Cardiac fibroblast (primary cell): Measurements from ENCODE around the gene ZNF594.
"Not testable (repeated sequence)": the region's sequence is repeated elsewhere in the genome, so short reads cannot be mapped to it uniquely, and the experiment has no call there.

Source experiments
- DNase-seq, 2 donors: peaks; one replicate each; pipeline versions ENCODE4 v3.0.0 to v3.0.0-alpha.2; 2010; ENCODE audit warnings: low read depth in 2 of 2
- H3K4me3 ChIP-seq, 2 donors: replicated peaks in 1 of 2; 1 replicate in 1 of 2; 2 replicates in 1 of 2; pipeline ENCODE4 v1.5.1; 2011; ENCODE audit warnings: low read depth in 2 of 2, low read length in 2 of 2, mild to moderate bottlenecking in 2 of 2, moderate library complexity in 1 of 2
- TF ChIP-seq, protein P1 (sequence below): IDR thresholded peaks from one replicate; pipeline ENCODE4 v1.5.1; 2011; ENCODE audit warnings: low read depth, mild to moderate bottlenecking, low read length, inconsistent platforms

ZNF594 gene

DNA sequence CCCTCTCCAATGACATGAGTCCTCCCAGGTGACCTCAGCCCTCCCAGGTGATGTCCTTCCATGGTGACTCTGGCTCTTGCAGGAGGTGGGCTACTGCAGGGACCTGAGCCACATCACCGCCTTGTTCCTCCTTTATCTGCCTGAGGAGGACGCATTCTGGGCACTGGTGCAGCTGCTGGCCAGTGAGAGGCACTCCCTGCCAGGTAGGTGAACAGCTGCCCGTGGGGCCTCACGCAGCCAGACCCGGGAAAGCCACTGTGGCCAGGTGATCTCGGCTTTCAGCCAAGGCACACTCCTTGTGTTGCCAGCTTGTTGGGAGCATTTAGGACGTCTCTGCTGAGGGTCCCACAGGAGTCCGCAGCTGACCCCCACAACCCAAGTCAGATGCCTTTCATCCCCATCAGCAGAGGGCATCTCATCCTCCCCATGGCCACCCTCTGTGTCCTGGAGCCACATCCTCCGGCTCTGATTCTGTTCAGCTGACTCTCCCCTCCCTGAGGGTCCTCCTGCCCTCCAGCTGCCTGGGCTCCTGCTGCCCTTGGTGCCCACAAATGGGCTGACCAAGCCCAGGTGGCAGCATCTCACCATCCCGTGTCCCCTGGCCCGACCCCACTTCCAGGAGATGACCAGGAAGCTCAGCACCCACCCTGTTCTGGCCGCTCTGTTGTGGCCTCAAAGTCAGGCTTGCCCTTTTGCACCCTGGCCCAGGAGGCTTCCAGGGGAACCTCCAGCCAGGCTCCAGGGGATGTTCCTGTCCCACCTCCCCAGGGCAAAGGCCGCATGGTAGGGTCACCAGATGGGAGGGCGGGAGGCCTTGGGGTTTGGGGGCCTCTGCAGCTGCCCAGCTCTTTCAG, 55.7 kb downstream of the ZNF594 start:
- no peak for DNase-seq
- H3K4me3 ChIP-seq, result no peak overlapping the region
- TF ChIP-seq, protein P1, sequence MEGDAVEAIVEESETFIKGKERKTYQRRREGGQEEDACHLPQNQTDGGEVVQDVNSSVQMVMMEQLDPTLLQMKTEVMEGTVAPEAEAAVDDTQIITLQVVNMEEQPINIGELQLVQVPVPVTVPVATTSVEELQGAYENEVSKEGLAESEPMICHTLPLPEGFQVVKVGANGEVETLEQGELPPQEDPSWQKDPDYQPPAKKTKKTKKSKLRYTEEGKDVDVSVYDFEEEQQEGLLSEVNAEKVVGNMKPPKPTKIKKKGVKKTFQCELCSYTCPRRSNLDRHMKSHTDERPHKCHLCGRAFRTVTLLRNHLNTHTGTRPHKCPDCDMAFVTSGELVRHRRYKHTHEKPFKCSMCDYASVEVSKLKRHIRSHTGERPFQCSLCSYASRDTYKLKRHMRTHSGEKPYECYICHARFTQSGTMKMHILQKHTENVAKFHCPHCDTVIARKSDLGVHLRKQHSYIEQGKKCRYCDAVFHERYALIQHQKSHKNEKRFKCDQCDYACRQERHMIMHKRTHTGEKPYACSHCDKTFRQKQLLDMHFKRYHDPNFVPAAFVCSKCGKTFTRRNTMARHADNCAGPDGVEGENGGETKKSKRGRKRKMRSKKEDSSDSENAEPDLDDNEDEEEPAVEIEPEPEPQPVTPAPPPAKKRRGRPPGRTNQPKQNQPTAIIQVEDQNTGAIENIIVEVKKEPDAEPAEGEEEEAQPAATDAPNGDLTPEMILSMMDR, result no peak

DNA sequence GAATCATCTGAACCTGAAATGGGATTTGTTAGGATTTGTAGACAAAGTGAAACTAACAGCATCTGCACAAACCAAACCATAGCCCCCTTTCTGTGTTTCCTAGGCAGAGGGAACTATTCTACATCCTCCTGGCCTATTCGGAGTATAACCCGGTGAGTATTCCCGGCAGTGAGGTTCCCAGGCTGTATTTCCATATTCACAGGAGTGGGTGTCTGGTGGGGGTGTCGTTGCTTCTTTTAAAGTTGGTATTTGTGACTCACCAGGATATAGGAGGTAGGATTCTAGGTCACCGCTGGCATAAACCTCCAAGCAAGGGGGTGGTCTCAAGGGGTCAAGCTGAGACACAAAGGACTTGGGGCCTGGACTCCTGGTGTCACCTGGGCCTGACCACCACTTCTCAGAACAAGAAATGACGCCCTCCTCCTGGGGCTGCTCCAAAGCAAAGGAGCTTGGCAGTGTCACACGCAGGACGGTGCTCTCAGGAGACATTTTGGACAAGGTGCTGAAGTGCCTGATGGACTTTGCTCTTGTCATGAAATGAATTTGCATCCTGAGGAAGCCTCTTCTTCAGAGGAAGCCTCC, 56.4 kb downstream of the ZNF594 start:
- not testable (repeated sequence) for DNase-seq

DNA sequence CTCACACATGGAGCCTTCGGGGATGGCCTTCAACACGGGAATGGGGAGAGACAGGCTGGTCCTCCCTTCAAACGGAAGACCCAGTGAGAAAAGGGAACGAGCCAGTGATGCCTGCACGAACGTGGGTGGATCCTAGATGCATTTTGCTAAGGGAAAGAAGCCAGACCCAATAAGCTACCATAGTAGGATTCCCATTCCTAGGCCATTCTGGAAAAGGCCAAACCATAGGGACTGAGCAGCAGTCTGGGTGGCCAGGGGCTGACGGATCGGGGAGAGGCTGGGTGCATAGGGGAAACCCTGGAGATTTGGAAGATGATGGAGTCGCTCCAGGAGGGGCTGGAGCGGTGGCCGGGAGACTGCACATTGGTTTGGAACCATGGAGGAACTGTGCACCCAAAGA, 57.1 kb downstream of the ZNF594 start:
- DNase-seq, H3K4me3 ChIP-seq: not testable (repeated sequence)

More for the DNA sequence above, 56.4 kb downstream of the ZNF594 start:
- H3K4me3 ChIP-seq, result not testable (repeated sequence)

DNA sequence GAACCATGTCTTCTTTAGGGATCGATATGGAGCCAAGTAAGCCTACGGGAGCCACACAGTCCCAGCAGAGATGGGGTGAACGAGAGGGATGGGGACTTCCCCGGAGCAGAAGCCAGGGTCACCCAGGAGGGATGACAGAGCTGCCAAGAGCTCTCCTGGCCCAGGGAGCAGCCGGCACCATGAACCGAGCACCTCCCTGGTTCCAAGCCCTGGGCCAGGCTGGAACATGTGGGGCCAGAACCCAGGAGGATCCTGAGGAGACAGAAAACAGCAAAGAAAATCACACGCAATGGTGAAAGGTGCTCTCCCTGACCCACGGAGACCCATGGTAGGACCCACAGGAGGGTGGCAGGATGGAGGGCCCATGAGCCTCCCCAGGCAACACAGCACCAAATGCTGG, 57.7 kb downstream of the ZNF594 start:
- not testable (repeated sequence) for DNase-seq, H3K4me3 ChIP-seq

DNA sequence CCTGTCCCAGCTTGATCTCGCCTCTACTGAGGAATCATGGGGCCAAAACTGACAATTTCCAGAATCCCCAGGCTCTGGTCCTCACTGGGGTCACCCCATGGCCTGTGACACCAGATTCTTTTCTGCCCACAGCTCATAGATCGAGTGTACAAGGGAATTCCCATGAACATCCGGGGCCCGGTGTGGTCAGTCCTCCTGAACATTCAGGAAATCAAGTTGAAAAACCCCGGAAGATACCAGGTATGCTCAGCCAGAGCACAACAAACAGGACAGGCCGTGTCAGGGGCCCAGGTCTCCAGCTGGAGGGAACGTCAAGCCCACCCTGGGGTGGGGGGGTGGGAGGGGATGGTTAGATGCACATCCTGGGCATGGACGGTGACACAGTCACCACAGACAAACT, 58.4 kb downstream of the ZNF594 start:
- TF ChIP-seq, protein P1, result no peak
- no peak overlapping the region for H3K4me3 ChIP-seq
- no peak for DNase-seq

DNA sequence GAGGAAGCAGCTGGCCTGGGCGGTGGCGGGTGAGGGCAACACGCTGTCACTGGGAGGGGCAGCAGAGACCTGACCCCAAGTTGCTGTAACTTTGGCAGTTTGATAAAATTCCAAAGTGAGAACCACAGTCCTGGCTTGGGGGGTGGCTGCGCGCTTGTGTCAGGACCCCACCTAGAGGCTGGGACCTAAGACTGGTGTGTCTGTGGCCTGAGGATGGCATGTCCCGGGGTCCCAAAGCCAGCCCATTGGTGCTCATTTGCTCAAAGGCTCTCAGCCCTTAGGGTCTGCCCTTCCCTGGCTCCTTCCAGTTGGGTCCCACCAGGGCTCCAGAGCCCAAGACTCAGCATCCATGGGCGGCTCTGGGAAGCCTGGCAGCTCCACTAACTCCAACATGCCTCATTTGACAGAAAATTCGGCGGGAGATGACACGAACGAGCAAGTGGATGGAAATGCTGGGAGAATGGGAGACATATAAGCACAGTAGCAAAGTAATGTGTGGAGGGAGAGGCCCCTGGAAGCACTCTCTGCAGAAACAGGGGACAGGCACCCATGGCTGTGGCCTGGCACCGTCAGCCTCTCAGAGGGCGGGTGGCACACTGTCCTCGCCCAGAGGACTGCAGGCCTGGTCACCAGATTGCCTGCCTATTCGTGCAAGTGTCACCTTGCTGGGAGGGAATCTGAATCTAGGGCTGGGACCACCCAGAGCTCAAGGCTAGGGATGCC, 59.0 kb downstream of the ZNF594 start:
- not testable (repeated sequence) for H3K4me3 ChIP-seq, DNase-seq

DNA sequence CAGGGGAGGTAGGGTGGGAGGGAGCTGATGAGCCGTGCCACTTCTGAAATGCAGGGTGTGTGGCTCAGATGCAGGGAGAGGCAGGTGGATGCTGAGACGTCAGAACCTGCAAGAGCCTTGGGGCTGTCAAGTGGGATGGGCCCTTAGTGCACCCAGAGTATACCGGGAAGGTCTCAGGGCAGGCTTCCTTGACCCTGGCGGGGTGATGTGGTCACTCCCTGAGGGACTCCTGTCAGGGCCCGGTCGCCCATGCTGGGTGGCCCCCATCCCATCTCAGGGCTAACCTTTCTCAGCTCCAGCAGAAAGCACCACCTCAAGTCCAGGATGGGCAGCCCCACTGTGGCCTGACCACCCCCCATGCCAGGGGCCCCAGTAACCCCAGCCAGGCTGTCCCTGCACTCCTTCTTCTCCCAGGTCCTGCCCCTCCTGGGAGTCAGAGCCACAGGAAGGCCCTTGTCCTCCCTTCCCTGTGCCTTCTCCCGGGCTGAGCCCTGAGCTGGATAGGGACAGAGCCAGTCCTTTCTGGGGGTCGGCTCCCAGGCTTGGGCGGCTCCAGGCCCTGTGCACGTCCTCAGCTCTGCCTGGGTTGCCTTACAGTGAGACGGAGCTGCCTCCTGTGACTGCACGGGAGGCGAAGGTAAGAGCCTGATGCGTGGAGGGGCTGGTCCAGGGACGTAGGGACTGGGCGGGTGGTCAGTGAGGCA, 59.7 kb downstream of the ZNF594 start:
- DNase-seq, H3K4me3 ChIP-seq: not testable (repeated sequence)

DNA sequence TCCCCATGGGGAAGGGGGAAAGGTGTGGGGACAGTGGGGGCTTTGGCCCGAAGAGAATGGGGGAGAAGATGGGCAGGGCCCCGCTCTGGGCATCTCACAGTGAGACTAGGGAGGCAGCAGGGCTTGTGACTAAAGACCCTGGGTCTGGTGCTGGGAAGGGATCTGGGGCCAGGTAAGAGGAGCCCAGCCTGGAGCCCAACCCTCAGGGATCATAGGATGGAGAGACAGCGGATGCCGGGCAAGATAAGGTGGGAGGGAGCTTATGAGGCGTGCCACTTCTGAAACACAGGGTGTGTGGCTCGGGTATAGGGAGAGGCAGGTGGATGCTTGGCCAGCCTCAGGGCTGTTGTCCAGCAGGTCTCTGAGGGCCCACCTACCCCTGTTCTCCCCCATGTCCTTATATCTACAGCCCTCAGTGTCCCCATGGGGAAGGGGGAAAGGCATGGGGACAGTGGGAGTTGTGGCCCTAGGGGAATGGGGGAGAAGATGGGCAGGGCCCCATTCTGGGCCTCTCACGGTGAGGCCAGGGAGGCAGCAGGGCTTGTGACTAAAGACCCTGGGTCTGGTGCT, 60.4 kb downstream of the ZNF594 start:
- H3K4me3 ChIP-seq, result no peak overlapping the region
- DNase-seq, result no peak
- TF ChIP-seq, protein P1, result no peak

DNA sequence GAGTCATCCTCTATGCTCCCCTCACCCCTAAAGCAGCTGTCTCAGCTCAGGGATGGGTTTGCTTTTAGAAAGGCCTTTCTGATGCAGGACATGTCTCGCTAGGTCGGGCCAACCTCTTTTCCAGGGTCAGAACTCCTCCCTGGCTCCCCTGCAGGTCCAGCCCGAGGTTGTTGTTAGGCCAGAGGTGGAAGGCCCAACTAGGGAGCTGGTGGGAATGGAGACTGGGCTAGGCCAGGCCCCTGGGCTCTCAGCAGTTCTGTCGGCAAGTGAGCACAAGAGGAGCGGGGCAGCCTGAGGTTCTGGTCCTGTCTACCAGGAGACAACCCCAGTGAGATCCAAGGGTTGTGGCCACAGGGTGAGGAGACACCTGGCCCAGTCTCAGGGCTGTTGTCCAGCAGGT, 61.0 kb downstream of the ZNF594 start:
- DNase-seq, H3K4me3 ChIP-seq: not testable (repeated sequence)

DNA sequence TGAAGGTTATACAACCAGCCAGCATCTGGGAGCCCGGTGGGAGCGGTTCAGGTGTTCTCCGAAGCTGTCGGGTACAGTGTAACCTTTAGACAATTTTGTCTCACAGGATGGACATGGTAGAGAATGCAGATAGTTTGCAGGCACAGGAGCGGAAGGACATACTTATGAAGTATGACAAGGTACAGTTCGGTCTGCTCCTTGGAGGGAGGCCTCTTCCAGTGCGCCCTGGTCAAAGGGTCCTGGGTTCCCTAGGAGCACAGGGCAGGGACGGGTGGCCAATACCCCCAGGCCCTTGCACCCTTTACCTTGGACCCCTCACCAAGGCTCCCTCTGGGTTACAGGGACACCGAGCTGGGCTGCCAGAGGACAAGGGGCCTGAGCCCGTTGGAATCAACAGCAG, 61.4 kb downstream of the ZNF594 start:
- not testable (repeated sequence) for H3K4me3 ChIP-seq, DNase-seq

DNA sequence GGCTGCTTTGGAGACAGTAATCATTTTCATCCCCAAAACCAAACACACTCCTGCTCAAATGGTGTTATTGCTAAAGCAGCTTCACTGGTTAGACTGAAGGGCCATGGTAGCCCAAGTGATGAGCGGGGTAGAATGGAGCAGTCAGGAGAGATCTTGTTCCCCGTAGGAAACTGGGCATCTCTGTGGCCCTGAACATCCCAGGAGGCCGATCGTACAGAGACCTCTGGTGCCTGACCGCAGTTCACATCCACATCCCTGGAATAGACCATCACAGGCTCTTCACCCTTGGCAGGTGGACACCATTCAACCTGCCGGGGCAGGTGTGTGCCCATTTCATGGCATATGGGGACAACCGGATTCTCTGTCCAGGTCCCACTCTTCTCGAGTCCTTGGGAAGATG, 61.9 kb downstream of the ZNF594 start:
- DNase-seq, H3K4me3 ChIP-seq: not testable (repeated sequence)
